Activated T-helper 1 cell treated with Interleukin-2 at 50 U/mL for 16 hours (primary cell): ENCODE data around the gene CPA1.

ENCODE experiments used
- DNase-seq: peaks from one replicate; pipeline ENCODE4 v3.0.0-alpha.2; 2020; ENCODE audit warnings: low read depth

Gene CPA1

GRCh38 chr7:130394421-130395195, 14.3 kb downstream of the CPA1 start:
- no peak for DNase-seq

- DNase-seq, result no peak
Measured at GRCh38 chr7:130395421-130395820, 15.1 kb downstream of the CPA1 start.

GRCh38 chr7:130396109-130396508, 15.8 kb downstream of the CPA1 start:
- DNase-seq, result no peak

GRCh38 chr7:130397051-130397757, 16.9 kb downstream of the CPA1 start:
- no peak for DNase-seq

GRCh38 chr7:130397758-130398073, 17.4 kb downstream of the CPA1 start:
- no peak for DNase-seq

GRCh38 chr7:130398526-130399090, 18.3 kb downstream of the CPA1 start:
- DNase-seq, result no peak

- no peak for DNase-seq
Measured at GRCh38 chr7:130400120-130400572, 19.9 kb downstream of the CPA1 start.

- no peak for DNase-seq
Measured at GRCh38 chr7:130401101-130401500, 20.8 kb downstream of the CPA1 start.

GRCh38 chr7:130401578-130401977, 21.3 kb downstream of the CPA1 start:
- no peak for DNase-seq

GRCh38 chr7:130405003-130405402, 24.7 kb downstream of the CPA1 start:
- no peak for DNase-seq

- DNase-seq, result no peak
Measured at GRCh38 chr7:130409067-130409711, 28.9 kb downstream of the CPA1 start.

- DNase-seq, result no peak
Measured at GRCh38 chr7:130409712-130410072, 29.4 kb downstream of the CPA1 start.

GRCh38 chr7:130410868-130411541, 30.7 kb downstream of the CPA1 start:
- no peak for DNase-seq

GRCh38 chr7:130413201-130413600, 32.9 kb downstream of the CPA1 start:
- no peak for DNase-seq

GRCh38 chr7:130415006-130415405, 34.7 kb downstream of the CPA1 start:
- DNase-seq, result no peak

- no peak for DNase-seq
Measured at GRCh38 chr7:130417213-130417612, 36.9 kb downstream of the CPA1 start.

- no peak for DNase-seq
Measured at GRCh38 chr7:130418306-130418705, 38.0 kb downstream of the CPA1 start.

GRCh38 chr7:130419658-130420057, 39.4 kb downstream of the CPA1 start:
- DNase-seq, result no peak

- no peak for DNase-seq
Measured at GRCh38 chr7:130420943-130421578, 40.8 kb downstream of the CPA1 start.

- no peak for DNase-seq
Measured at GRCh38 chr7:130421684-130422083, 41.4 kb downstream of the CPA1 start.

- DNase-seq, result no peak
Measured at GRCh38 chr7:130423501-130424037, 43.3 kb downstream of the CPA1 start.

GRCh38 chr7:130425796-130426195, 45.5 kb downstream of the CPA1 start:
- DNase-seq, result no peak
